NT2/D1 (cell line): ENCODE results near the gene STOX1.

Experiments
- YY1 ChIP-seq: IDR thresholded peaks from 2 replicates; pipeline ENCODE4 v1.6.1; 2011; ENCODE audit not compliant: insufficient read length, insufficient read depth
- ZNF274 ChIP-seq: IDR thresholded peaks from 2 replicates; pipeline ENCODE4 v1.6.1; 2011; ENCODE audit warnings: mild to moderate bottlenecking, low read depth, low read length

GRCh38 chr10:68811314-68812009, 15.9 kb upstream of the STOX1 start:
- no peak for TF ChIP-seq ZNF274
- no peak for TF ChIP-seq YY1
